Loucy (cell line): Measurements from ENCODE around the gene SDR39U1.
A peak's percentile ranks its signal among the peaks of the same experiment; 100 is the strongest.

Source experiments
- H2AFZ ChIP-seq: fragments of 200-600 bp; sonication (generic); 2 replicates; pipeline ENCODE4 v1.6.0; 2016; ENCODE audit warnings: antibody characterized with exemption, mild to moderate bottlenecking, low read length, moderate library complexity
- H3F3A ChIP-seq: fragments of 200-600 bp; 2 replicates; pipeline ENCODE4 v1.6.0; 2016; ENCODE audit warnings: antibody characterized with exemption, low read depth, mild to moderate bottlenecking
- H3K27me3 ChIP-seq: fragments of 200-600 bp; sonication (generic); 2 replicates; pipeline ENCODE4 v1.6.1; 2014; ENCODE audit warnings: low read length, mild to moderate bottlenecking; ENCODE audit not compliant: insufficient read depth, poor library complexity, severe bottlenecking
- H3K36me3 ChIP-seq: fragments of 200-600 bp; sonication (generic); 2 replicates; pipeline ENCODE4 v1.6.1; 2016; ENCODE audit warnings: low read length; ENCODE audit not compliant: insufficient read depth
- H3K4me1 ChIP-seq: fragments of 200-600 bp; sonication (generic); 2 replicates; pipeline ENCODE4 v1.5.1; 2014; ENCODE audit warnings: low read length, mild to moderate bottlenecking; ENCODE audit not compliant: insufficient read depth, poor library complexity, severe bottlenecking
- H3K4me2 ChIP-seq: fragments of 200-600 bp; sonication (generic); 2 replicates; pipeline ENCODE4 v1.6.0; 2014; ENCODE audit warnings: antibody characterized with exemption, low read length, low read depth, mild to moderate bottlenecking; ENCODE audit not compliant: poor library complexity, severe bottlenecking
- H3K4me3 ChIP-seq: fragments of 200-600 bp; sonication (generic); 2 replicates; pipeline ENCODE4 v1.5.1; 2014; ENCODE audit warnings: low read length, mild to moderate bottlenecking, mixed read lengths; ENCODE audit not compliant: poor library complexity, severe bottlenecking
- H3K79me2 ChIP-seq: fragments of 200-600 bp; sonication (generic); 2 replicates; pipeline ENCODE4 v1.6.1; 2014; ENCODE audit warnings: low read length; ENCODE audit not compliant: insufficient read depth
- H3K9ac ChIP-seq: fragments of 200-600 bp; sonication (generic); 2 replicates; pipeline ENCODE4 v1.6.0; 2014; ENCODE audit warnings: mild to moderate bottlenecking, low read depth, low read length, moderate library complexity; ENCODE audit not compliant: poor library complexity, severe bottlenecking
- H3K9me2 ChIP-seq: fragments of 200-600 bp; sonication (generic); replicated peaks from 2 replicates; pipeline ENCODE4 v1.6.1; 2016; ENCODE audit warnings: low read depth, low read length, mixed read lengths
- H3K9me3 ChIP-seq: fragments of 200-600 bp; sonication (generic); 2 replicates; pipeline ENCODE4 v1.6.1; 2014; ENCODE audit warnings: mild to moderate bottlenecking, antibody characterized with exemption, low read length, low read depth; ENCODE audit not compliant: insufficient read depth
- H4K20me1 ChIP-seq: fragments of 200-600 bp; sonication (generic); 2 replicates; pipeline ENCODE4 v1.6.0; 2014; ENCODE audit warnings: antibody characterized with exemption, low read length, mild to moderate bottlenecking; ENCODE audit not compliant: insufficient read depth, poor library complexity, severe bottlenecking
- EZH2phosphoT487 ChIP-seq: fragments of 200-600 bp; IDR thresholded peaks from 2 replicates; pipeline ENCODE4 v1.6.1; 2018; ENCODE audit warnings: antibody characterized with exemption, mild to moderate bottlenecking, moderate library complexity, borderline replicate concordance
- TF ChIP-seq, protein P1 (sequence below): fragments of 200-600 bp; sonication (generic); conservative IDR thresholded peaks from 2 replicates; pipeline ENCODE4 v1.5.1; 2014; ENCODE audit warnings: mild to moderate bottlenecking, antibody characterized with exemption, low read length

The SDR39U1 gene

DNA sequence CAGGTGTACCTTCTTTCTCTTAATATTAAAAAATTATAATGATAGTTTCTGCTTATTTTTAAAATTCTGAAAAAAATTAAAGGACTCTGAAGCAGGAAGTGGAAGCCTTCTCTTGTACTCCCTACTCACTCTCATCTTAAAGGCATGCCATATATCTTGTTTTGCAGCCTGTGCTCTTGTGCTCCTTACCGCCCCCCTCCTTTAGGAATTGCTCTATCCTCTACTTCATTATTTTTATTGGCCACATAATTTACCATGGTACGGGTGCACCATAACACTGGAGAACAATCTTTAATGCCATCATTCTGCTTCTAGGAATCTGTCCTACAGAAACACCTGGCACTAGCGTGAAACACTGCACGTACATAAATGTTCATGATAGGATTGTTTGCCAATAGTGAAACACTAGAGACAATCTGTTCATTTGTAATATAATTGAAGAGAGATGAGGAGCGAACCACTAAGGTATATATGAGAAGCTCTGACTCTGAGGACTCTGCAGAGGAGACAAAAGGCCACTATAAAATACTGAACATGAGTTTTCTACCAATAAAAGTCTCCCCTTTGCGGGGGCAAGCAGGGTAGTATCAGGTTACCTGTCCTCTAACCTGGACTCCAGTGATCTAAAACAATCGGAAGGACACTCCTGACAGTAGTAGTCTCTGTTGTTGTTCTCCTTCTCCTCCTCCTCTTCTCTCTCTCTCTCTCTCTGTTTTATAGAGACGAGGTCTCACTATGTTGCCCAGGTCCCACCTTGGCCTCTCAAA lies 50.1 kb downstream of the SDR39U1 start:
- Histone ChIP-seq H3K9me3 (no peaks in the 10 kb centered on the region), H3K79me2 (no peaks in the 10 kb centered on the region), H2AFZ (peak overlapping the region; percentile 37; the same call in 1 of the 2 replicates), H3K27me3 (no peaks in the 10 kb centered on the region), H3F3A (peaks cover 12% of the 10 kb centered on the region; the same call in 1 of the 2 replicates), H3K9ac (no peak overlapping the region), H3K4me3 (no peak overlapping the region), H3K4me2 (no peak overlapping the region), H3K36me3 (no peaks in the 10 kb centered on the region), H3K9me2 (no peaks in the 10 kb centered on the region), H3K4me1 (peaks cover 64% of the 10 kb centered on the region), H4K20me1 (no peaks in the 10 kb centered on the region)
- TF ChIP-seq, protein P1, sequence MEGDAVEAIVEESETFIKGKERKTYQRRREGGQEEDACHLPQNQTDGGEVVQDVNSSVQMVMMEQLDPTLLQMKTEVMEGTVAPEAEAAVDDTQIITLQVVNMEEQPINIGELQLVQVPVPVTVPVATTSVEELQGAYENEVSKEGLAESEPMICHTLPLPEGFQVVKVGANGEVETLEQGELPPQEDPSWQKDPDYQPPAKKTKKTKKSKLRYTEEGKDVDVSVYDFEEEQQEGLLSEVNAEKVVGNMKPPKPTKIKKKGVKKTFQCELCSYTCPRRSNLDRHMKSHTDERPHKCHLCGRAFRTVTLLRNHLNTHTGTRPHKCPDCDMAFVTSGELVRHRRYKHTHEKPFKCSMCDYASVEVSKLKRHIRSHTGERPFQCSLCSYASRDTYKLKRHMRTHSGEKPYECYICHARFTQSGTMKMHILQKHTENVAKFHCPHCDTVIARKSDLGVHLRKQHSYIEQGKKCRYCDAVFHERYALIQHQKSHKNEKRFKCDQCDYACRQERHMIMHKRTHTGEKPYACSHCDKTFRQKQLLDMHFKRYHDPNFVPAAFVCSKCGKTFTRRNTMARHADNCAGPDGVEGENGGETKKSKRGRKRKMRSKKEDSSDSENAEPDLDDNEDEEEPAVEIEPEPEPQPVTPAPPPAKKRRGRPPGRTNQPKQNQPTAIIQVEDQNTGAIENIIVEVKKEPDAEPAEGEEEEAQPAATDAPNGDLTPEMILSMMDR, result peak; percentile 22
- TF ChIP-seq EZH2phosphoT487, result no peak

DNA sequence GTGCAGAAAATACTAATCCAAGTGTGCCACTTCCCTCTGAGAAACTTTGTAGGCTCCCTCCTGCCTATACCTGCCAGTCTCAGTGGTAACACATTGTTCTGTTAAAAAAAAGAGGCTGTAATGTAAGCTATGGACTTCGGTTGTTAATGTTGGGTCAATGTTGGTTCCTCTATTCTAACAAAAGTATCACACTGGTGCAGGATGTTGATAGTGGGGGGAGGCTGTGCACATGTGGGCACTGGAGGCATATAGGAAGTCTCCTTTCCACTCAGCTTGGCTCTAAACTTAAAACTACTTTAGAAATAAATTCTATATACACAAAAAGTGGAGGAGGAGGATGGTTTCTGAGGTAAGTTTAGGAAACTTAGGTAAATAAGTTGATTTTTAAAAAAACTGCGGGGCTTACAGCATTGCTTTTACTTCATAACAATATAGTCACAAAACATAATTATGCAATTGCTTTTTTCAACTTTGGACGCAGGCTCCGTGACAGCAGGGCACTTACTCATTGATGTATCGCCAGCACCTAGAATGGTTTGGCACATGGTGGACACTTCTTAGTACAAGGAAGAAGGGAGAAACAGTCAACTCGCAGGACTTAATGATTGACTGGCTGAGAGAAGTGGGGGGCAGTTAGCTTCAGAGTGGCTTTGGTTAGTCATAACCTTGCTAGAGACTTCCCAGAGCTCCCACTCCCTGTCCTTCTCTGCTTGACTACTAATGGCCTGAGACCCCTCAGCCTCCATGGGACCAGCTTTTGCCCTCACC lies 51.7 kb downstream of the SDR39U1 start:
- no peaks in the 10 kb centered on the region for H3K9me3 ChIP-seq
- peak overlapping the region; percentile 34 for H3K9ac ChIP-seq
- TF ChIP-seq, protein P1, result no peak
- TF ChIP-seq EZH2phosphoT487, result no peak
- H3F3A ChIP-seq, result peaks cover 9% of the 10 kb centered on the region; the same call in 1 of the 2 replicates
- no peak overlapping the region for H3K4me3 ChIP-seq
- H3K27me3 ChIP-seq, result no peaks in the 10 kb centered on the region
- no peaks in the 10 kb centered on the region for H3K79me2 ChIP-seq
- H2AFZ ChIP-seq, result peak overlapping the region; percentile 77
- H3K9me2 ChIP-seq, result no peaks in the 10 kb centered on the region
- H4K20me1 ChIP-seq, result no peaks in the 10 kb centered on the region
- H3K4me1 ChIP-seq, result peaks cover 47% of the 10 kb centered on the region
- H3K36me3 ChIP-seq, result no peaks in the 10 kb centered on the region
- H3K4me2 ChIP-seq, result no peak overlapping the region
